PC-3 (cell line): ENCODE data around the gene KIF25. TPM values are rescaled to one million over a fixed set of nuclear protein-coding genes. Genes with fewer than 3 reads are reported as not detected.

Experiments used
- ATAC-seq: fragments of 200-7000 bp; cut with Tn5 transposase; 2 replicates; pipeline ENCODE4 v1.9.1; 2020; ENCODE audit warnings: mild to moderate bottlenecking, moderate library complexity
- BruUV-seq: library from RNA; stranded (reverse); fragments of 400-500 nt; replicated peaks from 2 replicates; lab custom pipeline; 2021; lab: Mats Ljungman, UMichigan
- CTCF ChIA-PET: fragments of 300-600 bp; sonication (Branson Sonifier 250); formaldehyde crosslinking; loops from one replicate; lab custom pipeline; 2022; ENCODE audit warnings: antibody characterized with exemption; lab: Charles Lee
- POLR2A ChIA-PET: fragments of 300-600 bp; sonication (Branson Sonifier 250); formaldehyde crosslinking; loops from one replicate; lab custom pipeline; 2022; ENCODE audit warnings: antibody characterized with exemption; ENCODE audit not compliant: unreplicated experiment; lab: Charles Lee
- DNase-seq: peaks from one replicate; pipeline ENCODE4 v3.0.0-alpha.2; 2015
- H2AFZ ChIP-seq: fragments of 300-600 bp; sonication (generic); 2 replicates; pipeline ENCODE4 v1.6.0; 2016; ENCODE audit warnings: antibody characterized with exemption, low read length
- H3F3A ChIP-seq: fragments of 300-600 bp; sonication (generic); one replicate; pipeline ENCODE4 v1.6.0; 2017; ENCODE audit warnings: antibody characterized with exemption, low read length, control low read depth, mild to moderate bottlenecking; ENCODE audit not compliant: unreplicated experiment
- H3K27ac ChIP-seq: fragments of 300-600 bp; sonication (generic); 2 replicates; pipeline ENCODE4 v1.5.1; 2016; ENCODE audit warnings: mild to moderate bottlenecking, low read length
- H3K27me3 ChIP-seq: fragments of 300-600 bp; sonication (generic); 2 replicates; pipeline ENCODE4 v1.6.1; 2016; ENCODE audit warnings: low read length, mixed read lengths
- H3K36me3 ChIP-seq: fragments of 300-600 bp; sonication (generic); 2 replicates; pipeline ENCODE4 v1.6.1; 2016; ENCODE audit warnings: low read depth, mixed run types, low read length, mixed read lengths
- H3K4me1 ChIP-seq: fragments of 300-600 bp; sonication (generic); 2 replicates; pipeline ENCODE4 v1.5.1; 2016; ENCODE audit warnings: low read length; ENCODE audit not compliant: insufficient read depth
- H3K4me2 ChIP-seq: fragments of 300-600 bp; sonication (generic); 2 replicates; pipeline ENCODE4 v1.6.0; 2016; ENCODE audit warnings: low read length
- H3K4me3 ChIP-seq: fragments of 300-600 bp; sonication (generic); 2 replicates; pipeline ENCODE4 v1.5.1; 2016; ENCODE audit warnings: mild to moderate bottlenecking, low read length, mixed read lengths
- H3K79me2 ChIP-seq: fragments of 300-600 bp; sonication (generic); 2 replicates; pipeline ENCODE4 v1.6.1; 2017; ENCODE audit warnings: low read length, mixed read lengths
- H3K9ac ChIP-seq: fragments of 300-600 bp; sonication (generic); 2 replicates; pipeline ENCODE4 v1.6.0; 2016; ENCODE audit warnings: mild to moderate bottlenecking, low read length
- H3K9me2 ChIP-seq: fragments of 300-600 bp; sonication (generic); replicated peaks from 2 replicates; pipeline ENCODE4 v1.6.1; 2016; ENCODE audit warnings: mixed run types, low read length, mixed read lengths
- H3K9me3 ChIP-seq: fragments of 300-600 bp; sonication (generic); 2 replicates; pipeline ENCODE4 v1.6.1; 2016; ENCODE audit warnings: low read length, mixed read lengths
- H4K20me1 ChIP-seq: fragments of 300-600 bp; sonication (generic); 2 replicates; pipeline ENCODE4 v1.6.1; 2016; ENCODE audit warnings: low read length, mixed read lengths
- EZH2 ChIP-seq: fragments of 300-600 bp; sonication (generic); IDR thresholded peaks from one replicate; pipeline ENCODE4 v1.6.1; 2017; ENCODE audit warnings: antibody characterized with exemption, mild to moderate bottlenecking, low read length; ENCODE audit not compliant: unreplicated experiment
- EZH2phosphoT487 ChIP-seq: fragments of 300-600 bp; sonication (generic); IDR thresholded peaks from 2 replicates; pipeline ENCODE4 v1.6.1; 2018; ENCODE audit warnings: mild to moderate bottlenecking, antibody characterized with exemption, low read length, borderline replicate concordance
- intact Hi-C: fragments of 100-400 bp; cut with micrococcal nuclease; formaldehyde crosslinking; loops from 2 replicates; pipeline ENCODE4 v1.9.0; 2023
- total RNA-seq: library from RNA; depleted of rRNA; stranded (reverse); fragments of >200 nt; gene quantifications from 2 replicates; pipeline ENCODE4 v1.2.3, GENCODE V29; 2014
- TF ChIP-seq, protein P1 (sequence below): fragments of 300-600 bp; sonication (generic); conservative IDR thresholded peaks from 2 replicates; pipeline ENCODE4 v1.5.1; 2017; ENCODE audit warnings: antibody characterized with exemption, low read depth, mild to moderate bottlenecking, low read length

The KIF25 gene
- total RNA-seq, 1 experiment from 2014 or later = not detected

- Histone ChIP-seq H3F3A (no peaks in the 10 kb centered on the region), H3K9ac (no peak overlapping the region), H4K20me1 (no peaks in the 10 kb centered on the region), H3K27me3 (no peaks in the 10 kb centered on the region), H3K27ac (no peak overlapping the region), H3K9me3 (no peaks in the 10 kb centered on the region), H3K4me3 (no peak overlapping the region), H3K4me2 (no peak overlapping the region), H3K79me2 (no peaks in the 10 kb centered on the region), H2AFZ (no peak overlapping the region), H3K4me1 (no peaks in the 10 kb centered on the region), H3K9me2 (no peaks in the 10 kb centered on the region), H3K36me3 (no peaks in the 10 kb centered on the region)
- intact Hi-C loops = no loop called here
- DNase-seq (no peak), ATAC-seq (no peak)
- TF ChIP-seq EZH2 = no peak
- TF ChIP-seq, protein P1, sequence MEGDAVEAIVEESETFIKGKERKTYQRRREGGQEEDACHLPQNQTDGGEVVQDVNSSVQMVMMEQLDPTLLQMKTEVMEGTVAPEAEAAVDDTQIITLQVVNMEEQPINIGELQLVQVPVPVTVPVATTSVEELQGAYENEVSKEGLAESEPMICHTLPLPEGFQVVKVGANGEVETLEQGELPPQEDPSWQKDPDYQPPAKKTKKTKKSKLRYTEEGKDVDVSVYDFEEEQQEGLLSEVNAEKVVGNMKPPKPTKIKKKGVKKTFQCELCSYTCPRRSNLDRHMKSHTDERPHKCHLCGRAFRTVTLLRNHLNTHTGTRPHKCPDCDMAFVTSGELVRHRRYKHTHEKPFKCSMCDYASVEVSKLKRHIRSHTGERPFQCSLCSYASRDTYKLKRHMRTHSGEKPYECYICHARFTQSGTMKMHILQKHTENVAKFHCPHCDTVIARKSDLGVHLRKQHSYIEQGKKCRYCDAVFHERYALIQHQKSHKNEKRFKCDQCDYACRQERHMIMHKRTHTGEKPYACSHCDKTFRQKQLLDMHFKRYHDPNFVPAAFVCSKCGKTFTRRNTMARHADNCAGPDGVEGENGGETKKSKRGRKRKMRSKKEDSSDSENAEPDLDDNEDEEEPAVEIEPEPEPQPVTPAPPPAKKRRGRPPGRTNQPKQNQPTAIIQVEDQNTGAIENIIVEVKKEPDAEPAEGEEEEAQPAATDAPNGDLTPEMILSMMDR = no peak
- no peak for TF ChIP-seq EZH2phosphoT487
- BruUV-seq = no TSS peak
- CTCF ChIA-PET = no interaction called here
- POLR2A ChIA-PET = no interaction called here
These were observed 58.4 kb downstream of the KIF25 start for GRCh38 chr6:168055696-168056489.

DNA sequence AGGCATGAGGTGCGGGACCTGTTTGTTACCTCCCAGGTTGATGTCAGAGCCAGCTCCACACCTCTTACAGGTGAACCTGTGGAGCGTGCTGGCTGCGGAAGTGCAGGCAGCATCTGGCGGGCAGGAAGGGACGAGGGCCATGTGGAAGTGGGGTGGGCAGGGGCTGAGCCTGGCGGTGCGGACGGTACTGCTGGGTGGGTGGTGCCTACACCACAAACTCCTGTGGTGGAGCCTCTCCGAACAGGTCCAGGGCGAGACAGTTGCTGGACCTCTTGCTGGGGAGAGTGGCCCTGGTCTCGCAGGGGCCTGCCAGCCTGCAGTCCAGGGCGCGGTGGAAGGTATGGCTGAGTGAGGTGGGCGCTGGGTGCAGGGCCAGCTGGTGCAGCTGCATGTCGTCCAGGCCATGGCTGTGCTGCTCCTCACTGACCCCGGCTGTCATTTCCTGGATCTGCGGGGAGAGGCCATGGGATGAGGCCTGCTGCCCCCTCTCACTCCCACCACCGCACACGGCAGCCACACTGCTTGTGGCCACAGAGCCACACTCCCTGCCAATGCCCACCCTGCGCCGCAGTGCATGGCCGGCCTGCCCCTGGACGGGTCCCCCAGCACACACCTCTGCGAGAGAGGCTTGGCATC, 59.5 kb downstream of the KIF25 start:
- CTCF ChIA-PET = no interaction called here
- no peak for TF ChIP-seq EZH2
- TF ChIP-seq, protein P1 = no peak
- no peak for TF ChIP-seq EZH2phosphoT487
- H3K9me3 ChIP-seq = no peaks in the 10 kb centered on the region
- POLR2A ChIA-PET = no interaction called here
- H4K20me1 ChIP-seq = no peaks in the 10 kb centered on the region
- no peak overlapping the region for H3K4me2 ChIP-seq
- no peak overlapping the region for H3K4me3 ChIP-seq
- H3K79me2 ChIP-seq = no peaks in the 10 kb centered on the region
- no peaks in the 10 kb centered on the region for H3K9me2 ChIP-seq
- no peak for DNase-seq
- H3K4me1 ChIP-seq = no peaks in the 10 kb centered on the region
- intact Hi-C loops = no loop called here
- H2AFZ ChIP-seq = no peak overlapping the region
- H3K27ac ChIP-seq = no peak overlapping the region
- no peak overlapping the region for H3K9ac ChIP-seq
- BruUV-seq = no TSS peak
- ATAC-seq = no peak
- H3K36me3 ChIP-seq = no peaks in the 10 kb centered on the region
- H3K27me3 ChIP-seq = no peaks in the 10 kb centered on the region
- no peaks in the 10 kb centered on the region for H3F3A ChIP-seq

- Histone ChIP-seq H3K4me3 (no peak overlapping the region), H3K27me3 (no peaks in the 10 kb centered on the region), H3K9ac (no peak overlapping the region), H3F3A (no peaks in the 10 kb centered on the region), H2AFZ (no peak overlapping the region), H3K79me2 (no peaks in the 10 kb centered on the region), H3K4me2 (no peak overlapping the region), H3K4me1 (no peaks in the 10 kb centered on the region), H3K9me3 (no peaks in the 10 kb centered on the region), H3K9me2 (no peaks in the 10 kb centered on the region), H3K36me3 (no peaks in the 10 kb centered on the region), H3K27ac (no peak overlapping the region), H4K20me1 (no peaks in the 10 kb centered on the region)
- ChIA-PET CTCF (no interaction called here), POLR2A (no interaction called here)
- ATAC-seq (no peak), DNase-seq (no peak)
- TF ChIP-seq, protein P1 = no peak
- TF ChIP-seq EZH2 (no peak), EZH2phosphoT487 (no peak)
- no TSS peak for BruUV-seq
- intact Hi-C loops = no loop called here
These were observed 60.4 kb downstream of the KIF25 start for GRCh38 chr6:168057836-168058235.
